ENCODE measurements around the gene TICAM1. TPM values are rescaled to one million over a fixed set of nuclear protein-coding genes. Genes with fewer than 3 reads are reported as not detected.

TICAM1 gene
- total and polyA plus RNA-seq, 2 of the 13 experiments (the other 11 are each of a cell fraction or from before 2014, with no cell fraction given), result 0.33 to 0.95 TPM

DNA sequence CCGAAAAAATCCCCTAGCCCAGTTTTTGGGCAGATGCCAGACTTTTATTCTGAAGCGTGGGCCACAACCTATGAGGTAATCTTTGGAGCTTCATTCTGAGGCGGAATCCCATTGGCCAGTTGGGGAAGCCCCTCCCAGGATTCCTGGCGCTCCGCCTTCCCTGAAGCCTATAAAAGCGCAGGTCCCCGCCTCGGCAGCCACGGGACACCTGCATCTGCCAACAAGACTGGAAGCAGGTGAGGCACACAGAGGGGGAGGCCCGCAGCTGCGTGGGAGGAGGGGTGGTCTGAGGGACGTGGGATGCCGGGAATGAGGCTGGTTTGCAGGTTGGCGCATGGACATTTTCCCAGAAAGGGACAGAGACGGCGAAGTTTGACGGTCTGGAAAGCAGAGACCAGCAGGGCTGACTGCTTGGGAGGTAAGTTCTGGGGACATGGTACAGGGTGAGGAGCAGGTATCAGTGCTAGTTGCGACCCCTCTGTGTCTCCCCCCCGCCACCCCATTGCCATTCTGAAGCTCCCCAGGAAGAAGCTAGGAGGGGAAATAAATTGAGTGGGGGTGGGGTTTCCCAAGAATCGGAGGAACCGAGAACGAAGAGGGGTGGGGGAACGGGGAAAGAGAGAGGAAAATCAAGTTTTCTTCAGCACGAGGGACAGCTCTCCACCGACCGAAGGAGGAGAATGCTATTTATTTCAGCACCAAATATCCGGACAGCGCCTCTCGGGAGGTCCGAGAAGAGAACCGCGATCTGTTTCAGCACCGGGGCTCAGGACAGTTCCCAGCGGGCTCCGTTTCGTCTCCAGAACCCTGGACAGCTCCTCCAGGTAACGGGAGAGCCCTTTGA is 62.4 kb downstream of the TICAM1 start (continued):
- TF ChIP-seq, protein P1, sequence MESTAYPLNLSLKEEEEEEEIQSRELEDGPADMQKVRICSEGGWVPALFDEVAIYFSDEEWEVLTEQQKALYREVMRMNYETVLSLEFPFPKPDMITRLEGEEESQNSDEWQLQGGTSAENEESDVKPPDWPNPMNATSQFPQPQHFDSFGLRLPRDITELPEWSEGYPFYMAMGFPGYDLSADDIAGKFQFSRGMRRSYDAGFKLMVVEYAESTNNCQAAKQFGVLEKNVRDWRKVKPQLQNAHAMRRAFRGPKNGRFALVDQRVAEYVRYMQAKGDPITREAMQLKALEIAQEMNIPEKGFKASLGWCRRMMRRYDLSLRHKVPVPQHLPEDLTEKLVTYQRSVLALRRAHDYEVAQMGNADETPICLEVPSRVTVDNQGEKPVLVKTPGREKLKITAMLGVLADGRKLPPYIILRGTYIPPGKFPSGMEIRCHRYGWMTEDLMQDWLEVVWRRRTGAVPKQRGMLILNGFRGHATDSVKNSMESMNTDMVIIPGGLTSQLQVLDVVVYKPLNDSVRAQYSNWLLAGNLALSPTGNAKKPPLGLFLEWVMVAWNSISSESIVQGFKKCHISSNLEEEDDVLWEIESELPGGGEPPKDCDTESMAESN (CRISPR knock-in tag; conservative IDR thresholded peaks at IDR 0.05), result peak; percentile 100
- TF ChIP-seq NR0B2 (CRISPR knock-in tag; IDR thresholded peaks at IDR 0.05) (peak; percentile 100), PHF20 (CRISPR knock-in tag; IDR thresholded peaks at IDR 0.05) (peak; percentile 93), ZNF282 (IDR thresholded peaks at IDR 0.05; ENCODE audit: partially characterized antibody) (no peak), ZNF615 (CRISPR knock-in tag; IDR thresholded peaks at IDR 0.05; ENCODE audit: borderline replicate concordance) (peak; percentile 100), ZMAT3 (CRISPR knock-in tag; conservative IDR thresholded peaks at IDR 0.05) (peak; percentile 100), HOXA7 (CRISPR knock-in tag; IDR thresholded peaks at IDR 0.05) (peak; percentile 100), ZNF484 (CRISPR knock-in tag; IDR thresholded peaks at IDR 0.05; ENCODE audit: borderline replicate concordance, low read depth) (peak; percentile 99; the same call in 1 of the 2 replicates), PHB2 (IDR thresholded peaks at IDR 0.05; ENCODE audit: partially characterized antibody) (no peak), MXD4 (CRISPR knock-in tag; IDR thresholded peaks at IDR 0.05) (peak; percentile 100), ZNF432 (CRISPR knock-in tag; IDR thresholded peaks at IDR 0.05; ENCODE audit: borderline replicate concordance) (peak; percentile 99), SALL2 (CRISPR knock-in tag; IDR thresholded peaks at IDR 0.05) (peak; percentile 100), ZNF570 (CRISPR knock-in tag; IDR thresholded peaks at IDR 0.05; ENCODE audit: borderline replicate concordance) (peak; percentile 100), TAF1 (CRISPR knock-in tag; IDR thresholded peaks at IDR 0.05) (peak; percentile 92), NFIB (CRISPR knock-in tag; IDR thresholded peaks at IDR 0.05; ENCODE audit: borderline replicate concordance) (peak; percentile 99), ZNF558 (CRISPR knock-in tag; IDR thresholded peaks at IDR 0.05; ENCODE audit: borderline replicate concordance) (peak; percentile 100), SIN3B (IDR thresholded peaks at IDR 0.05; ENCODE audit: low read length) (peak; percentile 83), ZKSCAN5 (CRISPR knock-in tag; IDR thresholded peaks at IDR 0.05) (peak; percentile 98), IRF2 (CRISPR knock-in tag; IDR thresholded peaks at IDR 0.05) (peak; percentile 100), JUNB (CRISPR knock-in tag; IDR thresholded peaks at IDR 0.05; ENCODE audit: borderline replicate concordance) (peak; percentile 98), TRAFD1 (CRISPR knock-in tag; IDR thresholded peaks at IDR 0.05; ENCODE audit: borderline replicate concordance) (peak; percentile 100), ZNF749 (CRISPR knock-in tag; IDR thresholded peaks at IDR 0.05; ENCODE audit: borderline replicate concordance) (peak; percentile 100)
- TF ChIP-seq, protein P2, sequence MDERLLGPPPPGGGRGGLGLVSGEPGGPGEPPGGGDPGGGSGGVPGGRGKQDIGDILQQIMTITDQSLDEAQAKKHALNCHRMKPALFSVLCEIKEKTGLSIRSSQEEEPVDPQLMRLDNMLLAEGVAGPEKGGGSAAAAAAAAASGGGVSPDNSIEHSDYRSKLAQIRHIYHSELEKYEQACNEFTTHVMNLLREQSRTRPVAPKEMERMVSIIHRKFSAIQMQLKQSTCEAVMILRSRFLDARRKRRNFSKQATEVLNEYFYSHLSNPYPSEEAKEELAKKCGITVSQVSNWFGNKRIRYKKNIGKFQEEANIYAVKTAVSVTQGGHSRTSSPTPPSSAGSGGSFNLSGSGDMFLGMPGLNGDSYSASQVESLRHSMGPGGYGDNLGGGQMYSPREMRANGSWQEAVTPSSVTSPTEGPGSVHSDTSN (CRISPR knock-in tag; IDR thresholded peaks at IDR 0.05), result peak; percentile 75
- TF ChIP-seq, protein P3, sequence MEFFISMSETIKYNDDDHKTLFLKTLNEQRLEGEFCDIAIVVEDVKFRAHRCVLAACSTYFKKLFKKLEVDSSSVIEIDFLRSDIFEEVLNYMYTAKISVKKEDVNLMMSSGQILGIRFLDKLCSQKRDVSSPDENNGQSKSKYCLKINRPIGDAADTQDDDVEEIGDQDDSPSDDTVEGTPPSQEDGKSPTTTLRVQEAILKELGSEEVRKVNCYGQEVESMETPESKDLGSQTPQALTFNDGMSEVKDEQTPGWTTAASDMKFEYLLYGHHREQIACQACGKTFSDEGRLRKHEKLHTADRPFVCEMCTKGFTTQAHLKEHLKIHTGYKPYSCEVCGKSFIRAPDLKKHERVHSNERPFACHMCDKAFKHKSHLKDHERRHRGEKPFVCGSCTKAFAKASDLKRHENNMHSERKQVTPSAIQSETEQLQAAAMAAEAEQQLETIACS (CRISPR knock-in tag; IDR thresholded peaks at IDR 0.05), result peak; percentile 79

Measured in HepG2 (cell line).